ENCODE results near the gene ANKRD34B.

The ANKRD34B gene

DNA sequence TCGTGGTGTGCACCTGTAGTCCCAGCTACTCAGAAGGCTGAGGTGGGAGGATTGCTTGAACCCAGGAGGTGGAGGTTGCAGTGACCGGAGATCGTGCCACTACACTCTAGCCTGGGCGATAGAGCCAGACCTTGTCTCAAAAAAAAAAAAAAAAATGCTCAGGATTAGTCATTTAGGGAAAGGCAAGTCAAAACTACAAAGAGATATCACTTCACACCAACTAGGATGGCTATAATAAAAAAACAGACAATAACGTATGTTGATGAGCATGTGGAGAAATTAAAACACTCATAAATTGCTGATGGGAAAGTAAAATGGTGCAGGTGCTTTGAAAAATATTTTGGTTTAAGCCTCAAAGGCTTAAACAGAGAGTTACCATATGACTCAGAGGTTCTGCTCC lies 6.3 kb upstream of the ANKRD34B start:
- no peak overlapping the region for H3K4me3 ChIP-seq (ENCODE audit: low read length)
- TF ChIP-seq, protein P1, sequence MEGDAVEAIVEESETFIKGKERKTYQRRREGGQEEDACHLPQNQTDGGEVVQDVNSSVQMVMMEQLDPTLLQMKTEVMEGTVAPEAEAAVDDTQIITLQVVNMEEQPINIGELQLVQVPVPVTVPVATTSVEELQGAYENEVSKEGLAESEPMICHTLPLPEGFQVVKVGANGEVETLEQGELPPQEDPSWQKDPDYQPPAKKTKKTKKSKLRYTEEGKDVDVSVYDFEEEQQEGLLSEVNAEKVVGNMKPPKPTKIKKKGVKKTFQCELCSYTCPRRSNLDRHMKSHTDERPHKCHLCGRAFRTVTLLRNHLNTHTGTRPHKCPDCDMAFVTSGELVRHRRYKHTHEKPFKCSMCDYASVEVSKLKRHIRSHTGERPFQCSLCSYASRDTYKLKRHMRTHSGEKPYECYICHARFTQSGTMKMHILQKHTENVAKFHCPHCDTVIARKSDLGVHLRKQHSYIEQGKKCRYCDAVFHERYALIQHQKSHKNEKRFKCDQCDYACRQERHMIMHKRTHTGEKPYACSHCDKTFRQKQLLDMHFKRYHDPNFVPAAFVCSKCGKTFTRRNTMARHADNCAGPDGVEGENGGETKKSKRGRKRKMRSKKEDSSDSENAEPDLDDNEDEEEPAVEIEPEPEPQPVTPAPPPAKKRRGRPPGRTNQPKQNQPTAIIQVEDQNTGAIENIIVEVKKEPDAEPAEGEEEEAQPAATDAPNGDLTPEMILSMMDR (conservative IDR thresholded peaks at IDR 0.05; ENCODE audit: low read depth, low read length), result no peak
- DNase-seq (ENCODE audit: low read depth), result no peak

DNA sequence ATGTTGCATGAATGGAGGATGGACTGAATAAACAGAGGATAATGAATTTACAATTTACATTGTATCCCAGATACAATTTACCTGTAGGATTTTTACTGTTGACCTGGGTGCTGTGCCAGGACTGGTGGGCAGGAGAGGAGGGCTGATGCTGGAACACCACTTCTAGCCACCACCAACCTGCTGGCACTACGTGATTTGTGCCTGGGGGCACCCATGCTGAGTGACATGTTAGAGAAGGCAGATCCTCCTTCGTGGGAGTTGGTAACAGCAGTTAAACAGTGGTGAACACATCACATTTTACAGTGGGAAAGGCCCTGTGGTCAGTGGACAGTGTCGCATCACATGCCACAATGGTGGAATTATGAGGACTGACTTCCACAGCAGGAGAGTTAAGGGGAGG lies 3.0 kb upstream of the ANKRD34B start:
- TF ChIP-seq, protein P1 (conservative IDR thresholded peaks at IDR 0.05; ENCODE audit: low read depth, low read length), result no peak
- DNase-seq (ENCODE audit: low read depth), result no peak
- no peak overlapping the region for H3K4me3 ChIP-seq (ENCODE audit: low read length)

DNA sequence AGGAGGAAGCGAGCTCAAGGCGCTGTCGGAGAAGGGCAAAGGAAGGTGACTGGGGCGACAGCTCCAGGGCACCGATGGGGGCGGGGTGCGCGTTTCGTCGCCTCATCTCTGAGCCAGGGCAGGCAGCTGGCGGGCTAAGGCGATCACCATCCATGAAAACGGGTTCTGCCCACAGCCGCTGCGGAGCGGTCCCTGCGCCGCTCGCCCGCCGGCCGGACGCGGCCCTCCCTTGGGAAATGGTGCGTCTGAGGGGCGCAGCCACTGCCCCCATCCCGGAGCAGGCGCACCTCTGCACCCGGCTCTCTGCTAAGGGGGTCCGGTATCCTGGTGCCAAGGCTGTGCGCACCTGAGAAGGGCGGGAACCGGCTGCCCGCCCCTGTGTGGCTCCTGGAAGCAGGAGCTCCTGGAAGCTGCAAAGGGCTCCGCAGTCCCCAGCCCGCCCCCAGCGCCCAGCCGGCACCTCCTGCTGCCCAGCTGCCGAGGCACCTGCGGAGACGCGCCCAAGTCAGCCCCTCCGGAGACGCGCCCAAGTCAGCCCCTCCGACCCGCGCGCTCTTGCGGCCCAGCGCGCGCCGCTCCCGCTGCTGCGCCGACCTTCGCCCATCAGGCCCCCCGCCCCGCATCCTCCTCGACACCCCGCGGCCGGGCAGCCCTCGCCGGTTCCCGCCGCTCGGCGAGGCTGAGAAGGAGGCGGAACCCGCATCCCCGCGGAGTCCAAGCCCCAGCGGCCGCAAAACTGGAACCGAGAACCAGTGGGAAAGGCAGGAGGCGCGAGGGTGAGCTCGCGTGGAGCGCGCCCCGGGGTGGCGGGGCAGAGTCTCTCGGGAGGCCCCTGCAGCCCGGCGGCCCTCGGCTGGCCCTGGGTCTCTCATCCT lies 757 bp downstream of the ANKRD34B start:
- TF ChIP-seq, protein P1 (conservative IDR thresholded peaks at IDR 0.05; ENCODE audit: low read depth, low read length), result no peak
- H3K4me3 ChIP-seq (ENCODE audit: low read length), result peak overlapping the region; percentile 36
- no peak for DNase-seq (ENCODE audit: low read depth)

DNA sequence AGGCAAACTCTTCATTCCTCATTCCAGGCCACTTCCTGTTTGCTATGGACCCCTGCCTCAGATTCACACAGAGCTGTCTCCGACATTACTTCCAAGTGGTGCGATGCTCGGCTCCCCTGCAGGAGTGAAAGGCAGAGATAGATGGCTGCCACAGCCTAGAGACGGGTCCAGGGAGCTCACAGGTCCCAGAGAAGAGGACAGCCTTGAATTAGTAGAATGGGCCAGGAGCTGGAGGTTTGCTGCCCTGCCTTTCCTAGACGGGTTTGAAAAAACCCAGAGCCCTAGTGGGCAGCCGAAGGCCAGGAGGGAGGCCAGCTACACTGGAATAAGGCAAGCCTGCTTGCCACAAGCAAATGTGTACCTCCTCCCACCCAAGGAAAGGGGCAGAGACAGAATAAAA lies 1.8 kb downstream of the ANKRD34B start:
- DNase-seq (ENCODE audit: low read depth), result no peak
- no peak overlapping the region for H3K4me3 ChIP-seq (ENCODE audit: low read length)
- TF ChIP-seq, protein P1 (conservative IDR thresholded peaks at IDR 0.05; ENCODE audit: low read depth, low read length), result no peak

DNA sequence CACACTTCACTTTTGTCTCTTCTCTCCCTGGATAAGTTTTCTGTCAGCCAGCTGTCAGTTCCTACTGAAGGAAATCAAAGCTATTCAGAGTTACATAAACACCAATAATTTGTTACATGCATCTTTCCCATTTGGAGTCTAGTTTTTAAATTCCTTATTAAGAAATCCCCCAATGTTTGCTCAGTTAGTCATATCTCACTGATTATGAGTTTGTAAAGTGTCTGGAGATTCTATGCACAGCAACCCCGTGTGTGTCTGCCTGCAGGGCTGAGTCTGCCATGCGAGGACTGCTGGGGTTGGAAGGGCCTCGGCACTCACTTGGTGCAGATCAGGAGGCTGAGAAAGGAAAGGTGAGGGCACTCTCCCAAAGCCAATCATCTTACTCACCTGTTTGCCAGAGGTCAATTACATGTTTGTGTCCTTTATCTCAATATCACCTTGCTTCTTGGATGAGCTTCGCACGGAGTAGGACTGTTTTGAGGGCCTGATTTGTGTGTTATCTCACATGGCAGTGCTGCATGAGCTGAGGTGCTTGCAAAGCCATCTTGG lies 3.3 kb downstream of the ANKRD34B start:
- no peak overlapping the region for H3K4me3 ChIP-seq (ENCODE audit: low read length)
- DNase-seq (ENCODE audit: low read depth), result no peak

DNA sequence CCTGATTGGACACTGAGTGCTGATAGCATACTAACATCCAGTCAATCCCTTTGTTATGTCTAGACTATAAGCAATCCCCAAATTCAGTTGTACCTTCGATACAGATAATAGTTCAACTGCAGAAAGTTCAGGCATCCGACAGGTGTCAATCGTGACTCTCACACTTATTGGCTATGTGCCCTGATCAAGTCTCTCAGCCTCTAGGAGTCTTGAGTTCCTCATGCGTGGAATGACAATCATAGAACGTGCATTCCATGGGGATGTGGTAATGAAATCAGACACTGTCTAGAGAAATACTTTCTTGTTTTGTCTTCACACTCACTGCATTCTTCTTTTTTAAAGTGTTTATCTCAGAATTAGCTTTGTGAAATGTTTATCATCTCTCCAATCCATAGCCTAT lies 4.8 kb downstream of the ANKRD34B start:
- DNase-seq (ENCODE audit: low read depth), result no peak
- TF ChIP-seq, protein P1 (conservative IDR thresholded peaks at IDR 0.05; ENCODE audit: low read depth, low read length), result no peak
- no peak overlapping the region for H3K4me3 ChIP-seq (ENCODE audit: low read length)

More for the DNA sequence above, 3.3 kb downstream of the ANKRD34B start:
- TF ChIP-seq, protein P1 (conservative IDR thresholded peaks at IDR 0.05; ENCODE audit: low read depth, low read length), result no peak

DNA sequence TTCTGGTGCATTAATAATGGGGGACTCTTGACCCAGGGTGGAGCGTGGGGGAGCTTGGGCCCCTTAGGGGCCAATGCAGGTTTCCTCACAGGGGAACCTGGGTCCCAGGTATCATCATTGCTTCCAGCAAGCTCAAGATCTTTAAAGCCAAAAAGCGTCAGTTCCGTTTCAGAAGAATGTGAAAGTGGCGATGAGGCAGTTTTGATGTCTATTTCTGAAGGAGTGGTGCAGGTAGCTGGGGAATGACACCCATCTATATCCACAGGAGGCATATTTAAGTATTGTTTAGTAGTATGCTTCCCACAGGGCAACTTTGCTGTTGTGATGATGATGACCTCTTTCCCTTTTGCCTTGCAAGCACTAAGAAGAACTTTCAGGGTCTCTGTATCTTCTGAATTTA lies 10.8 kb downstream of the ANKRD34B start:
- DNase-seq (ENCODE audit: low read depth), result no peak
- TF ChIP-seq, protein P1 (conservative IDR thresholded peaks at IDR 0.05; ENCODE audit: low read depth, low read length), result no peak
- no peak overlapping the region for H3K4me3 ChIP-seq (ENCODE audit: low read length)
